CD1c-positive myeloid dendritic cell (primary cell): Measurements from ENCODE around the gene GOLGA8N.
"Not testable (repeated sequence)": the region's sequence is repeated elsewhere in the genome, so short reads cannot be mapped to it uniquely, and the experiment has no call there.

Experiments used
- DNase-seq: peaks from one replicate; pipeline ENCODE4 v3.0.0-alpha.2; 2016; ENCODE audit errors: extremely low spot score

The GOLGA8N gene

GRCh38 chr15:32593151-32593550 is at the start of gene GOLGA8N:
TSS of gene GOLGA8N (plus strand) at chr15:32593456.
- DNase-seq, result not testable (repeated sequence)

GRCh38 chr15:32543456-32543855 is 49.8 kb upstream of the GOLGA8N start:
- not testable (repeated sequence) for DNase-seq

GRCh38 chr15:32545129-32545528 is 48.1 kb upstream of the GOLGA8N start:
- DNase-seq, result not testable (repeated sequence)

- not testable (repeated sequence) for DNase-seq
Measured at GRCh38 chr15:32554587-32554986, 38.7 kb upstream of the GOLGA8N start.

- not testable (repeated sequence) for DNase-seq
Measured at GRCh38 chr15:32562198-32562597, 31.1 kb upstream of the GOLGA8N start.

- not testable (repeated sequence) for DNase-seq
Measured at GRCh38 chr15:32568988-32569387, 24.3 kb upstream of the GOLGA8N start.

- DNase-seq, result not testable (repeated sequence)
Measured at GRCh38 chr15:32578482-32578881, 14.8 kb upstream of the GOLGA8N start.

- DNase-seq, result not testable (repeated sequence)
Measured at GRCh38 chr15:32585844-32586243, 7.4 kb upstream of the GOLGA8N start.

GRCh38 chr15:32609518-32609917 is 16.3 kb downstream of the GOLGA8N start:
- DNase-seq, result not testable (repeated sequence)

GRCh38 chr15:32610719-32611118 is 17.5 kb downstream of the GOLGA8N start:
- peak; percentile 35 for DNase-seq

GRCh38 chr15:32614712-32615050 is 21.4 kb downstream of the GOLGA8N start:
- DNase-seq, result not testable (repeated sequence)

GRCh38 chr15:32615051-32615870 is 22.0 kb downstream of the GOLGA8N start, which contains the start of gene ARHGAP11A:
TSS of gene ARHGAP11A (plus strand) at chr15:32615504. CDS start at chr15:32616212, 708 bp downstream.
- DNase-seq, result peak; percentile 80

- DNase-seq, result not testable (repeated sequence)
Measured at GRCh38 chr15:32615871-32616426, 22.7 kb downstream of the GOLGA8N start.

GRCh38 chr15:32636410-32636809 is 43.2 kb downstream of the GOLGA8N start:
- DNase-seq, result no peak

GRCh38 chr15:32636908-32637567 is 43.8 kb downstream of the GOLGA8N start:
- no peak for DNase-seq

- no peak for DNase-seq
Measured at GRCh38 chr15:32637704-32638103, 44.4 kb downstream of the GOLGA8N start.

GRCh38 chr15:32641517-32642059 is 48.3 kb downstream of the GOLGA8N start, which contains the start of gene SCG5:
TSS of gene SCG5 (plus strand) at chr15:32641710. CDS start at chr15:32643593, 1,883 bp downstream.
- DNase-seq, result no peak

GRCh38 chr15:32642667-32643435 is 49.6 kb downstream of the GOLGA8N start:
- no peak for DNase-seq

- DNase-seq, result no peak
Measured at GRCh38 chr15:32643907-32644445, 50.7 kb downstream of the GOLGA8N start.

GRCh38 chr15:32646291-32646690 is 53.0 kb downstream of the GOLGA8N start:
- DNase-seq, result no peak

- DNase-seq, result no peak
Measured at GRCh38 chr15:32649342-32649741, 56.1 kb downstream of the GOLGA8N start.
